Endothelial cell of umbilical vein (primary cell): Measurements from ENCODE around the gene SPAG16.

ENCODE experiments used
- CTCF ChIP-seq, 2 donors: IDR thresholded peaks; 1 replicate in 1 of 2; 2 replicates in 1 of 2; pipeline ENCODE4 v1.5.1; 2011; ENCODE audit warnings: low read length in 2 of 2, mild to moderate bottlenecking in 2 of 2, moderate library complexity in 2 of 2, control low read depth in 1 of 2, inconsistent platforms in 1 of 2, low read depth in 1 of 2; ENCODE audit not compliant: insufficient read depth in 1 of 2; ENCODE audit errors: extremely low read depth in 1 of 2
- POLR2A ChIP-seq: IDR thresholded peaks from 2 replicates; pipeline ENCODE4 v1.6.1; 2012; ENCODE audit warnings: low read depth, mild to moderate bottlenecking, control low read depth, low read length

DNA sequence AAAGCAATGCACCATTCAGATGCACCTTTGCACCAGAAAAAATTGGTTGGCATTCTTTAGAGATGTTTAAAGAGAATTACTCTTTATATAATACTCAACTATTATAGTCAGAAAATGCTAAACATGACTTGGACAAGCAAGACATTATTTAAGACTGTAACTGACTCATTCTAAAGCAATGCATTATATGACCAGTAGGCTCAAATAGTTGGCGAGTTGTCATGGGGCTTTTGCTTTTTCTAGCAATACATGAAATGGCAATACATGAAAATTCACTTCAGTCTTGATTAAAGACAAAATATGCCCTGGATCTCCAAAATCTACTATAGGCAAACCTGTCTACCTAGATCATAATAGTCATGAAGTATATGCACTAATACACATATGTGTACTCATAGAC is 909.7 kb downstream of the SPAG16 start:
- TF ChIP-seq CTCF (IDR thresholded peaks at IDR 0.05; ENCODE audit: extremely low read depth in 1 of 2, insufficient read depth in 1 of 2, low read depth in 1 of 2, low read length in 2 of 2) (no peak), POLR2A (no peak)
